ENCODE results near the gene NACC2. TPM values are rescaled to one million over a fixed set of nuclear protein-coding genes. Genes with fewer than 3 reads are reported as not detected.
"Not testable (repeated sequence)": the region's sequence is repeated elsewhere in the genome, so short reads cannot be mapped to it uniquely, and the experiment has no call there.

Gene NACC2
- polyA plus RNA-seq, 1 donor from 2014 or later, result 0.78 TPM

- not testable (repeated sequence) for H3K4me1 Mint-ChIP-seq, H3K9me3 Mint-ChIP-seq, H3K27ac Mint-ChIP-seq, H3K4me3 Mint-ChIP-seq, H3K27me3 Mint-ChIP-seq, H3K36me3 Mint-ChIP-seq
Observed at GRCh38 chr9:135966916-135967260, 128.2 kb downstream of the NACC2 start.

- H3K27ac Mint-ChIP-seq, result peak overlapping the region in 1 of 3 donors; percentile 23
- H3K4me3 Mint-ChIP-seq, result peak overlapping the region in 1 of 4 donors; percentile 41
- no peaks in the 10 kb centered on the region for H3K9me3 Mint-ChIP-seq
- H3K27me3 Mint-ChIP-seq, result peaks cover 6% of the 10 kb centered on the region
- H3K36me3 Mint-ChIP-seq, result no peaks in the 10 kb centered on the region
- H3K4me1 Mint-ChIP-seq, result peaks cover 5 to 11% (median 10%) of the 10 kb centered on the region in 3 donors
Observed at GRCh38 chr9:135965124-135965756, 129.8 kb downstream of the NACC2 start.

GRCh38 chr9:135963938-135964337 lies 131.2 kb downstream of the NACC2 start:
- no peaks in the 10 kb centered on the region for H3K9me3 Mint-ChIP-seq
- peak overlapping the region in 1 of 4 donors; percentile 41 for H3K4me3 Mint-ChIP-seq
- peaks cover 11 to 16% (median 16%) of the 10 kb centered on the region in 3 donors for H3K4me1 Mint-ChIP-seq
- peak overlapping the region in 1 of 3 donors; percentile 70 for H3K27ac Mint-ChIP-seq
- H3K27me3 Mint-ChIP-seq, result peaks cover 6% of the 10 kb centered on the region
- H3K36me3 Mint-ChIP-seq, result no peaks in the 10 kb centered on the region

- Mint-ChIP-seq H3K36me3 (no peaks in the 10 kb centered on the region), H3K27me3 (peaks cover 6% of the 10 kb centered on the region), H3K9me3 (no peaks in the 10 kb centered on the region), H3K4me3 (peak overlapping the region in 2 of 4 donors; percentile 16 to 41), H3K27ac (peak overlapping the region in 1 of 3 donors; percentile 70), H3K4me1 (peaks cover 11 to 16% (median 16%) of the 10 kb centered on the region in 3 donors)
Observed at GRCh38 chr9:135963338-135963737, 131.8 kb downstream of the NACC2 start.

- Mint-ChIP-seq H3K4me3 (peak overlapping the region in 3 of 4 donors; percentile 34 to 62 (median 55)), H3K27ac (peak overlapping the region in 2 of 3 donors; percentile 59 to 70), H3K9me3 (no peaks in the 10 kb centered on the region), H3K4me1 (peaks cover 11 to 15% (median 15%) of the 10 kb centered on the region in 3 donors), H3K36me3 (no peaks in the 10 kb centered on the region), H3K27me3 (peaks cover 6% of the 10 kb centered on the region)
Observed at GRCh38 chr9:135962696-135963307, 132.3 kb downstream of the NACC2 start.

GRCh38 chr9:135961811-135962695 lies 133.0 kb downstream of the NACC2 start:
- peak overlapping the region; percentile 67 to 81 (median 70) for H3K27ac Mint-ChIP-seq
- H3K27me3 Mint-ChIP-seq, result peaks cover 2% of the 10 kb centered on the region
- H3K4me3 Mint-ChIP-seq, result peak overlapping the region; percentile 33 to 69 (median 60)
- H3K4me1 Mint-ChIP-seq, result peaks cover 10 to 11% (median 10%) of the 10 kb centered on the region in 3 donors
- no peaks in the 10 kb centered on the region for H3K36me3 Mint-ChIP-seq
- no peaks in the 10 kb centered on the region for H3K9me3 Mint-ChIP-seq

GRCh38 chr9:135961277-135961715 lies 133.8 kb downstream of the NACC2 start, which contains the start of gene UBAC1:
Gene UBAC1 (minus strand): TSS chr9:135961373. CDS start chr9:135961162, 211 bp downstream.
- Mint-ChIP-seq H3K4me1 (peaks cover 11 to 12% (median 12%) of the 10 kb centered on the region in 3 donors), H3K36me3 (no peaks in the 10 kb centered on the region), H3K27ac (peak within 1 kb of the TSS; percentile 82 to 83 (median 83)), H3K9me3 (no peaks in the 10 kb centered on the region), H3K4me3 (peak within 1 kb of the TSS; percentile 84 to 93 (median 92)), H3K27me3 (peaks cover 2% of the 10 kb centered on the region)

- H3K27ac Mint-ChIP-seq, result peak overlapping the region; percentile 82 to 83 (median 83)
- H3K27me3 Mint-ChIP-seq, result peaks cover 2% of the 10 kb centered on the region
- H3K4me3 Mint-ChIP-seq, result peak overlapping the region; percentile 84 to 93 (median 92)
- no peaks in the 10 kb centered on the region for H3K9me3 Mint-ChIP-seq
- H3K36me3 Mint-ChIP-seq, result no peaks in the 10 kb centered on the region
- H3K4me1 Mint-ChIP-seq, result peaks cover 11 to 13% (median 12%) of the 10 kb centered on the region in 3 donors
Observed at GRCh38 chr9:135960411-135961276, 134.4 kb downstream of the NACC2 start.

GRCh38 chr9:135959814-135960213 lies 135.3 kb downstream of the NACC2 start:
- H3K27ac Mint-ChIP-seq, result peak overlapping the region in 2 of 3 donors; percentile 82 to 83
- no peaks in the 10 kb centered on the region for H3K36me3 Mint-ChIP-seq
- peak overlapping the region; percentile 84 to 93 (median 92) for H3K4me3 Mint-ChIP-seq
- no peaks in the 10 kb centered on the region for H3K9me3 Mint-ChIP-seq
- H3K27me3 Mint-ChIP-seq, result peaks cover 2% of the 10 kb centered on the region
- H3K4me1 Mint-ChIP-seq, result peaks cover 11 to 13% (median 12%) of the 10 kb centered on the region in 3 donors

GRCh38 chr9:135958485-135958884 lies 136.6 kb downstream of the NACC2 start:
- Mint-ChIP-seq H3K4me1 (peaks cover 11 to 13% (median 12%) of the 10 kb centered on the region in 3 donors), H3K4me3 (peak overlapping the region in 3 of 4 donors; percentile 8 to 90 (median 65)), H3K36me3 (no peaks in the 10 kb centered on the region), H3K9me3 (no peaks in the 10 kb centered on the region), H3K27me3 (no peaks in the 10 kb centered on the region), H3K27ac (peak overlapping the region in 1 of 3 donors; percentile 51)

GRCh38 chr9:135957431-135957830 lies 137.7 kb downstream of the NACC2 start:
- H3K9me3 Mint-ChIP-seq, result no peaks in the 10 kb centered on the region
- no peak overlapping the region for H3K27ac Mint-ChIP-seq
- H3K4me1 Mint-ChIP-seq, result peaks cover 11 to 13% (median 12%) of the 10 kb centered on the region in 3 donors
- H3K4me3 Mint-ChIP-seq, result peak overlapping the region in 1 of 4 donors; percentile 37
- H3K36me3 Mint-ChIP-seq, result no peaks in the 10 kb centered on the region
- no peaks in the 10 kb centered on the region for H3K27me3 Mint-ChIP-seq

- Mint-ChIP-seq H3K27ac (no peak overlapping the region), H3K36me3 (no peaks in the 10 kb centered on the region), H3K9me3 (no peaks in the 10 kb centered on the region), H3K4me1 (peaks cover 11 to 13% (median 12%) of the 10 kb centered on the region in 3 donors), H3K4me3 (no peak overlapping the region), H3K27me3 (no peaks in the 10 kb centered on the region)
Observed at GRCh38 chr9:135956802-135957174, 138.3 kb downstream of the NACC2 start.
